ENCODE results near the gene GGACT.
"Not testable (repeated sequence)": the region's sequence is repeated elsewhere in the genome, so short reads cannot be mapped to it uniquely, and the experiment has no call there.

GGACT gene

DNA sequence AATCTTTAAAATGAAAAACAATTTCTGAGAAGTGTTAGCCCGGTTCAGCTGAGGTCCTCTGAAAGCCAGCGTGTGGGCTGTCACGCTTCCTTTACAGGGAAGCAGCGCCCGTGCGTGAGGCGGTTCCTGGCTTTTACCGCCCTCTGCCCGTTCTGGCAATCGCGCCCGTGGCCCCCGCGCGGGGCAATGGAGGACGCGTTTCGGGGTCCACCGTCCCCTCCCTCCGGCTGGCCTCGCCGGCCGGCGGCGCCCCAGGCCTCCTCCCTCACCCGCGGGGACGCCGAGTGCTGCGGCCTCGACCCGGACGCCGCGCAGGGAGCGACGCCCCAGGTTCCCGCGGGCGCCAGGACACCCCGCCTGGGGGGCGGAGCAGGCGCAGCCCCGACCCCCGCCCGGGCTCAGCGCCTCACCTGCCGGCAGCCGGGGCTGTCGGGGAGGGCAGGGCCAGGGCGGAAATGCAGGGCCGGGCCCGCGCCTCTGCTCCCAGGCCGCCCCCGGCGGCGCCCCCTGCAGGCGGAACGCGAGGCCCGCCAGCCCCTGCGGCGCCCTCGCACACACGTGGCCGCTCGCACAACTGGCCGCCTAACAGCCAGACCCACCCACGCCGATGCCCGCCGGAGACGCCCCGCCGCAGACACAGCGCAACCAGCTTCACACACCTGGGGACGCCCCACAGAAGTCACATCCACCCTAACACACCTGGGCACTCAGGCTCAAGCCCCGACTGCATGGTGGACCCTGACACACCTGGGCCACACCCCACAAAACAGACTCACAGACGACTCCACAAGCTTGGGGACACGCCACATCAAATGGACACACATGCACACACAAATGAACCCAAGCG lies at the start of gene GGACT:
GGACT (minus strand) TSS at position 459 of the 847 bp plus-strand sequence. CDS start 56,198 bp downstream, outside the sequence.
- peak; percentile 74 to 80 for DNase-seq (ENCODE audit: low read depth in 1 of 2, low spot score in 1 of 2)

GRCh38 chr13:100637796-100638195 lies 49.2 kb upstream of the GGACT start:
- no peak for DNase-seq (ENCODE audit: low read depth in 1 of 2, low spot score in 1 of 2)

GRCh38 chr13:100637380-100637779 lies 48.8 kb upstream of the GGACT start:
- DNase-seq (ENCODE audit: low read depth in 1 of 2, low spot score in 1 of 2) = no peak

DNA sequence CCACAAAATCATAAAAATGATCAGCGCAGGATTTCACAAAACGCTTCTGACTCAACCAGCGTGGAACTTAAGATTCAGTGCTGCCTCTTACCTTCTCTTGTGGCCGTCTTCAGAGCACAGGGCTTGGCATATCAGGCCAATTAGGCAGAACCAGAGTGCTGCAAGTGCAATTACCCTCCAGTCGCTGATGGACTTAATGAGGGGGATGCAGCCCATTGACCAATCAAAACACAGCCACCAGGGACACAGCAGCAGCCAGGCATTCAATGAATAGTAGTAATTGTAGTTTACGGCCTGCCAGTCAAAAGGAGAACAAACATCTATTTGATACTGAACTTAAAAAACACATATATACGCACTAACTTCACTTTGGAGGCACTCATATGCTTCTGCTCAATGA lies 47.9 kb upstream of the GGACT start:
- no peak for DNase-seq (ENCODE audit: low read depth in 1 of 2, low spot score in 1 of 2)

DNA sequence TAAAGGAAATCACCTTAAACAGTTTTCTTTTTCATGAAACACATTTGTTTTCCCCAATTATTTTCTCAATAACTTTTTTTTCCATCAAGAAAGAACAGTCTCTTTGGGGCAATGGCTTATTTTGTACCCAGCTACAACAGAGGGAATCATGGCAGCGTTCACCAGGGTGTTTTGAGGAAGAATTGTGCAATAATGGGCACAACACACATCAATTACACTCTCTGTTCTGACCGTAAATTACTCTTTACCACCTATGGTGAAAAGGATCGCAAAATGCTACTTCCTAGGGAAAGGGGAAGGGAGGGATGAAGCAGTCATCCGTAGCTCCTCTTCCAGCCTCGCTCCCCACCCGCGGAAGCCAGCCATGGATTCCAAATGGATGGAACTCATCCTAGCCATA lies 47.4 kb upstream of the GGACT start:
- DNase-seq (ENCODE audit: low read depth in 1 of 2, low spot score in 1 of 2) = no peak

GRCh38 chr13:100634696-100635095 lies 46.1 kb upstream of the GGACT start:
- no peak for DNase-seq (ENCODE audit: low read depth in 1 of 2, low spot score in 1 of 2)

DNA sequence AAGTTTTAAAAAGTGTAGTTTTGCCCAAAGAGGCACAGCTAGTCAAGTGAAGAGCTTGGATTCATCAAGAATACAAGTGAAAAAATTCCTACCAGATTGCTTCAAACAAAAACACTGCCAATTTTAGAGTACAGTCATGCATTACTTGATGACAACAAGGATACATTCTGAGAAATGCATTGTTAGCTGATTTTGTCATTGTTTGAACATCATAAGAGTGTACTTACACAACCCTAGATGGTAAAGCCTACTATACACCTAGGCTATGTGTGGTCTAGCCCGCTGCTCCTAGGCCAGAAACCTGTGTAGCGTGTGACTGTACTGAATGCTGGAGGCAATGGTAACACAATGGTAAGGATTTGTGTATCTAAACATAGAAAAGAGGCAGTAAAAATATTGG lies 44.9 kb upstream of the GGACT start:
- DNase-seq (ENCODE audit: low read depth in 1 of 2, low spot score in 1 of 2) = no peak

DNA sequence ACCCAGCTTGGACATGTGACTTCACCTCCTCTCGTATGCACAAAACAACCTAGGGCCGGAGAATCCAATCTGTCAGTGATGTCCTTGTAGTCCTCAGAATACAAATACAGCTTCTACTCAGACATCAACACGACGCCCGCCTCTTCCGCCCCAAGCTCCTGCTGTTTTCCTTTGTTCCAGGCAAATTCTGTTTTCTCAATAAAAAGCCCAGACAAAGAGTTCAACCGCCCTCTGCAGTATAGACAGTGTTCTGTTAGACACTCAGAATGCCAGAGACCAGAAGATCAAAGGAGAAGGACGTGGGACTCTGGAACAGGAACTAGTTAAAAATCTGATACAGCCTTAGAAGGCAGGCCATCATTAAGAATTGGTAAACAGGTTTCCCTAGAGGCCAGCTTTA lies 42.0 kb upstream of the GGACT start:
- no peak for DNase-seq (ENCODE audit: low read depth in 1 of 2, low spot score in 1 of 2)

DNA sequence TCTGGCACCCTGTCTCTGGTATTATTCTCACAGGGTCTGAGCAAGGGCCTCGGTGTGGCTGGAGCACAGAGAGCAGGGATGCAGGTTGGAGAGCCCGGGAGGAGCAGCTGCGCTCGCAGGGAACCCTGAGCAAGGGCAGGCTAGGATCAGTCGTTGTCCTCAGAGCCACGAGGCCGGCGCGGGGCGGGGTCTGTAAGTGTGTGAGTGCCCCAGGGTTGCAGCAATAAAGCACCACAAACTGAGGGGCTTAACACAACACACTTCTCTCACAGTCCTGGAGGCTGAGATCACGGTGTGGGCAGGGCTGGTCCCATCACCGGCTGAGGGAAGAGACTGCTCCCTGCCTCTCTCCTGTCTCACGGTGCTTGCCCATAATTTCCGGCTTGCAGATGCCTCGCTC lies 38.5 kb upstream of the GGACT start:
- DNase-seq (ENCODE audit: low read depth in 1 of 2, low spot score in 1 of 2) = no peak

DNA sequence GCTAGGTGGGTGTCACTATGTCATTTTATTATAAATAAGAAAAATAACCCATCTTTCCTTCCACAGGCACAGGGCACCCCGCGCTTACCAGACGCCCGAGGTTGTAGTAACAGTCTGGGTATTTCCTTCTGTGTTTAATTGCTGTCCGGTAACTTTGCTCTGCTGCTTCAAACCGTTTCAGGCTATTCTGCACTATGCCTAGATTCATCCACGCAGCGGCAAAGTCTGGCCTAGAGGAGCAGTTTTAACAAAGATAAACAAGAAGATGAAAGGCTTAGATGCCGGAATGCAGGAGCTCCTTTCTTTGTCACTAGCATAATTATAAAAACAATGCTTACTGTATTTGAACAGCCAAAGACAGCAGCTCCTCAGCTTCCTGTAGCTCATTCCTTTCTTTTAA lies 36.9 kb upstream of the GGACT start:
- no peak for DNase-seq (ENCODE audit: low read depth in 1 of 2, low spot score in 1 of 2)

- no peak for DNase-seq (ENCODE audit: low read depth in 1 of 2, low spot score in 1 of 2)
These were observed 32.2 kb upstream of the GGACT start for GRCh38 chr13:100620792-100621191.

DNA sequence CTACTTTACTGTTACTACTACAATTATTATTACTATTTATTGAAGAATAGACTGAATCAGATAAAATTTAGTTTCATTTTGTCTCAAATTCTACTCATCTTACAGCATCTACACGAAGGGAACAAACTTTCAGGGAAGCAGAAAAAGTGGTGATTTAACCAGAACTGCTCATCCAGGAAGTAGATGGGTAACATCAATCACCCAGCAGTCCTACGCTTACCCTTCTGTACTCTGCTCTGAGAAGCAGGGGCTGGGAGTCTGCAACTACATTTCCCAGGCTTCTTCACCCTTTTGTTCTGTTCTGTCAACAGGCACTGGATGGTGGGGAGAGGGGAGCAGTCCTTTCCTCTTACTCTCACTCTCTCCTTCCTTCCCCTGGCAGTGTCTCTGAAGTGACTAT lies 31.4 kb upstream of the GGACT start:
- no peak for DNase-seq (ENCODE audit: low read depth in 1 of 2, low spot score in 1 of 2)

- DNase-seq (ENCODE audit: low read depth in 1 of 2, low spot score in 1 of 2) = not testable (repeated sequence)
These were observed 30.3 kb upstream of the GGACT start for GRCh38 chr13:100618897-100619296.

DNA sequence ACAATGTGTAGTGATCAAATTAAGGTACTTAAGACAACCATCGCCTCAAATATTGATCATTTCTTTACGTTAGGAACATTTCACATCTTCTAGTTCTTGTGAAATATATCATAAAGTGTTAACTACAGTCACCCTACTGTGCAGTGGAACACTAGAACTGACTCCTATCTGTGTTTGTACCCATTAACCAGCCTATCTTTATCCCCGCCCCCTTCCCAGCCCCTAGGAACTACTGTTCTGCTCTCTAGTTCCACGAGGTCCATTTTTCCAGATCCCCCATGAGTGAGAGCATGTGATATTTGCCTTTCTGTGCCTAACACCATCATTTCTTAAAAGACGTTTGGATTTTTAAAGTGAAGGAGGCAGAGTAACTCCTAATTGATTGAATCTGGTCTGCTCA lies 24.4 kb upstream of the GGACT start:
- DNase-seq (ENCODE audit: low read depth in 1 of 2, low spot score in 1 of 2) = no peak

- DNase-seq (ENCODE audit: low read depth in 1 of 2, low spot score in 1 of 2) = no peak
These were observed 23.3 kb upstream of the GGACT start for GRCh38 chr13:100611678-100612492.

GRCh38 chr13:100610391-100611347 lies 22.1 kb upstream of the GGACT start:
- DNase-seq (ENCODE audit: low read depth in 1 of 2, low spot score in 1 of 2) = no peak

DNA sequence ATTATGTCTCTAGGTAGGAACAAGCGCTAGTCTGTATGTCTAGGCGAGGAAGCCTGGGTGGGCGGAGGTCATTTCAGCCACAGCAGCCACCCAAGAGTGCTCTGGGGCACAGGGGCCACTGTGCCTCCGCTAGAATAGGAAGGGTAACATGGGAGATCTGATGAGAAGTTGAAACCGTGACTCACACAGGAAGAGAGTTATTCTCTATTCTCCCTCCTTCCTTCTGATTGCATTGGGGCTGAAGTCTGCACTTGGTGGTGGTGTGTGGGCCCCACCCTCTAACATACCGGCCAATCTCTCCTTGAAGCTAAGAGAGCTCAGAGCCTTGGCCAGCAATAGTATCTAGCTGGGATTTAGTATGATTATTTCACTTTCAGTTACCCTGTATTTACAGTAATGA lies 20.3 kb upstream of the GGACT start:
- no peak for DNase-seq (ENCODE audit: low read depth in 1 of 2, low spot score in 1 of 2)

GRCh38 chr13:100608489-100608888 lies 19.9 kb upstream of the GGACT start:
- no peak for DNase-seq (ENCODE audit: low read depth in 1 of 2, low spot score in 1 of 2)

DNA sequence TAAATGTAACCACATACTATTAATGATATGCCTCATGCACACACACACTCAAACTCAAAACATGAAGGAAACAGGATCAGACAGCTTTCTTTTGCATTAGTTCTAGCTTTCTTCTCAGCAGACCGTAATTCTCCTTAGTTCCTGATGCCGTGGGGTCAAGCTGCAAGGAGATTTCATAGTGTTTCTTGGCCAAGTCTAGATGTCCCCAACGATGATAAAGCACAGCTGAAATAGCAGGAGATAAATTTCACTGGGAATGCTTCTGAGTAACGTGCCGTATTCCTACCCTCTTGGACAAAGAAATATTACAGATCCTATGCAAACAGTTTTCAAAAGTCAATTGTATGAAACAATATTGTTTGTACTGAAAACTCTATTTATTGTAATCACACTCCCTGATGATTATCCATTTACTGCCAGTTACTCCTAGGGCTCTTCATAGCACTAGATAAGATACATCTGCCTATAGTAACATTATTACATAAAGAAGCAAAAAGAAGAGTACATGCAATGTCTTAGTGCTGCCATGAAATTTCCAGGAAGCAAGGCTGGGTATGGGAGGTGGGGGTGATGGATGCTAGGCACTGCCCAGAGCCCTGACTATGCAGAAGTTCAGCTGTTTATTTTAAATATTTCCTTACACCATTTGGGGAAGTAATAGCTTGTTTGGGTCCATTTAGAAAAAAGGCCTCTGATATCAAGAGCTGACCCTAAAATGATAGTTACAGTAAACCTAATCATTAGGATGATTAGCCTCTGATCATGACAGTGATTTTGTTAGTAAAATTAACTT lies 16.5 kb upstream of the GGACT start:
- DNase-seq (ENCODE audit: low read depth in 1 of 2, low spot score in 1 of 2) = no peak

GRCh38 chr13:100602493-100603111 lies 14.0 kb upstream of the GGACT start:
- no peak for DNase-seq (ENCODE audit: low read depth in 1 of 2, low spot score in 1 of 2)
